DMS53 treated with DMSO at 0.1 percent for 48 hours (cell line): Measurements from ENCODE around the gene KLHL3.
"Not testable (repeated sequence)": the region's sequence is repeated elsewhere in the genome, so short reads cannot be mapped to it uniquely, and the experiment has no call there.

Source experiments
- DNase-seq: peaks from one replicate; lab custom pipeline; 2025; ENCODE audit not compliant: unreplicated experiment; lab: John Stamatoyannopoulos, UW

The KLHL3 gene

DNA sequence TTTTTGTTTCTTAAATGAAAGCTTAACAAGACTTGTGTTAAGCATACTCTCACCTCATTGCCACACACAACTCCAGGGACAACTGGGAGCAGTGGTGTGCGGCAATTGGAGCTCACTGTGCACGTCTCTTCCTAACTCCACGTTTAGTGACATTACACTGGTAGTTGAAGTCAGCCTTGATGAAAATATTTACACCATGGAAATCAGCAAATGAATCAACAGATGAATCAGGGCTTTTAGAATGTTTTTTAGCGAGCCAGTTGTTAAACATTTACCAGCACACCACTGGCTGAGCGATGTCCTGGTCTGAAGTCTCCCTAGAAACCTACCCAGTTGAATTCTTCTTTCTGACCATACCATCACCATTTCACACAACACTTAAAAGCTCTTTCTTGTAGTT, 67.3 kb downstream of the KLHL3 start:
- DNase-seq, result peak; percentile 55

DNA sequence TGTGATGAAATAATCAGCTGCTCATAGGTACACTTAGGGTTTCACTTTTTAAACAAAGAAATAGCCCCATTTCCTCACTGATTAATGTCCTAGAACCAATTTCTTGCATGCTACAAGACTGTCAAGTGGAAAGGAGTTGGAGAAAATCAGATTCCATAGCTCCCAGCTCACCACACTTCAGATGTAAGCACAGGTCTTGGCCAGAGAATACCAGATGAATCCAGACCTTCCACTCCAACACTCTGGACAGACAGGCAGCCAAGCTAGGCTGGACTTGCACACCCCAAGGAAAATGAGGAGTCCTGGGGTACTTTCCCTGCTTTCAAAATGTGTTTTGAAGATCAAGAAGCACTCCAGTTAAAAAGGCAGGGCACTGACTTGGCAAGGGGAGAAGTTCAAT, 68.5 kb downstream of the KLHL3 start:
- DNase-seq, result no peak

DNA sequence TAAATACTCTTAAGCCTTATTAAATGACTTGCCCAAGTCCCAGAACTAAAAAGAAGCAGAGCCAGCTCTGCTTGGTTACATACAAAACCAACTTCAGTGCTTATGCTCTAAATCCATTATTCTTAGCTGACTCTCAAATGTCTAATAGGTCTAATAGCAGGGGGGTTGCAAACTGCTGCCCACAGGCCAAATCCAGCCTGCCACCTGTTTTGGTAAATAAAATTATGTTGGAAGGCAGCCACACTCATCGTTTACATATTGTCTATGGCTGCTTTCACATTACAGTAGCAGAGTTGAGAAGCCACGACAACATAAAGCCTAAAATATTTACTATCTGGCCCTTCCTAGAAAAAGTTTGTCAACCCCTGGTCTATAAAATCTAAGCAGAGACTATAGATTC, 69.0 kb downstream of the KLHL3 start:
- no peak for DNase-seq

DNA sequence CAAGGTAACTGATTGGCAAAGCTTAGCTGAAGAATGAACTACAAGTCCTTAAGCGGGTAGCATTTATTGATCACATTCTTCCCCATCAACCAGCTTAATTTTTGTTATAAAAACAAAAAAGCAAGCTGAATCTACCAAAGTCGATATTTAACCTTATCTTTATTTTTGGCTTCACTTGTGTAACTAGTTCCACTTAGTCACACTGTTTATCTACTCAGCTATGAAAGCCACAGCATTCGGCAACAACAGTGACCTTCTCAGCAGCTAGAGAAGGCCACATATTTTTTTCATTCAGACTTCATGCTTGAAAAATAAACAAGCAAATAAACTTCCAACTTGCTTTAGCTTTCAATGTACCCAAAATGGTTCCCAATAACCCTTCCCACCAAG, 69.4 kb downstream of the KLHL3 start:
- DNase-seq, result no peak

DNA sequence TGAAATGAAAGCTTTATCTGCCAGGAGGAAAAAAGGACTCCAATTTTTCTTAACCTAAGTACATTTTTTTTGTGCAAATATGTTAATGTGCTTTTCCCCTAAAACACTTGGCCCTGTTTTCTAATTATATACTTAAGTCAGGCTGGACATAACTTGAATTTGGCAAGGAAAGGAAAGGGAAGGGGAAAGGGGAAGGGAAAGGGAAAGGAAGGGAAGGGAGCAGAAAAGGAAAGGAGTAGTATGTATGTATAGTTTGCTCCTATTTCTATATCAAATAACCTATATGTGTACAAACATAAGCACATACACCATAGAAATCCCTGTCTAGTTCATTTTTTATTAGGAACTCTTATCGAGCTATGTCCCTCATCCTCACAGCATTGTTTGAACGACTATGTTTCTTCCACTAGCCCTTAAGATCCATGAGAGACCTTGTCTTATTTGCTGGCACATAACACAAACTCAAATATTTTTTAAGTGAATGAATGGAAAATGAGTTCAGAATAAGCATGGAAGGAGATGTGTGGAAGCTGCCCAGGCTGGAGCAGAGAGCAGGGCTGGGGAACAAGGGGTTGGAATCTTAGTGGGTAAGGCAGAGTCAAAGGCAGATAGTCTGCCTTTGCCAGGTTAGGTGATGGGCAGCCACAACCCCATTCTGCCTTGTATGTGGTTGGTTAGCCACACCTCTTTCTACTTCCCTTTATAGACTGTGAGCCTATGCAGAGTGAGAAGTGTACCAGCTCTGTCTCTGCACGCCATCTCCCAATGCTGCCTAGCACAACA, 70.0 kb downstream of the KLHL3 start:
- DNase-seq, result no peak

DNA sequence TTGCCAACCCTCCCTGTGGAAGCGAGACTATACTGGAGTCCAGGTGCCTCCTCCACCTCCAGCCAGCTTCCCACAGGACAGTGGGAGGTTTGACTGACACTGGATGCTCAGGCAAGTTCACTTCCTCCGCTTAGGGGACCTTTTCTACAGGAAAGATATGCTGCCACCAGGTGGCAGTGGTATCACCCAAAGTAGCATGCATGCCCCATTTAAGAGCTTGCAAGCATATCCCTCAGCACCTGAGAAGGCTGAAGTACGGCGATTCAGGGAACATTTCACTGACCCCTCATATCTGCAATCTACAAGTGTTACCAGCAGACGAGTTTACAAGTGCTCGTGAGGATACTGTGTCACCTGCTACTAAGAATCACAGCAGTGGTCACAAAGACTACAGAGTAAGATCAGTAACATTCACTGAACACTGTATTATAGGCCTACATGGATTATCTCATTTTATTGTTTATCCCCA, 75.5 kb downstream of the KLHL3 start:
- peak; percentile 83 for DNase-seq

DNA sequence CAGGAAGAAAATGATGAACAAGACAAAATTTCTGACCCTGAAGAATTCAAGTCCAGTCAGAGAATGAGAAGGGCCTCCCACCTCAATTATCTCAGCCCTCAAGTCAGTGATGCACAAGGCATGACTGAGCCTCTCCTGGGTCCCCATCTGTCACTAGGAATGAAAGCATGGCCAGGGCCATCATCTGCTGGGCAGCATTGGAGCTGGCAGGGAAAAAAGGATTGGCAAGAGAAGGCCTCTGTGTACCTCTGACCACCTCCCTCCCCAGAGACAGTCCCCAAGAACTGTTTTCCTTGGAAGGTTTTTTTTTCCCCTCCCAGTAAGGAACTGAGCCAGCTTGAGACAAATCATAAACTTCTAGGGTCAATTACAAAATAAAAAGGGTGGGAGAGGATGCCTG, 76.7 kb downstream of the KLHL3 start:
- no peak for DNase-seq

DNA sequence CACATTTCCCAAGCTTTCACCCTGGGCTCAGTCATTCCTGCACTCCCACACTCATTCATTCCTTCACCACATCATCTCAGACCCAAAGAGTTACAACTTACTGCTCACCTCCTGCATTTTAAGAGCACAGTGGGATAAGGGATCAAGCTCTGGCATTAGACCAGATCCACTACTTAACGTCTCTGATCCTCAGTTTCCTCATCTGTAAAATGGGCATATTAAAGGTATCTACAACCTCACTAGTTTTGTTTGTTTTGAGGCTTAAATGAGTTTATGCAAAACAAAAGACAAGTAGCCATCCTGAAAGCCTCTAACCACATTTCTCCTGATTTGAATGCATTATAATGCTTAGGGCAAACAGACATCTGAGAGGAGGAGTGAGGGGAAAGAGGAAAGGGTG, 77.6 kb downstream of the KLHL3 start:
- no peak for DNase-seq

DNA sequence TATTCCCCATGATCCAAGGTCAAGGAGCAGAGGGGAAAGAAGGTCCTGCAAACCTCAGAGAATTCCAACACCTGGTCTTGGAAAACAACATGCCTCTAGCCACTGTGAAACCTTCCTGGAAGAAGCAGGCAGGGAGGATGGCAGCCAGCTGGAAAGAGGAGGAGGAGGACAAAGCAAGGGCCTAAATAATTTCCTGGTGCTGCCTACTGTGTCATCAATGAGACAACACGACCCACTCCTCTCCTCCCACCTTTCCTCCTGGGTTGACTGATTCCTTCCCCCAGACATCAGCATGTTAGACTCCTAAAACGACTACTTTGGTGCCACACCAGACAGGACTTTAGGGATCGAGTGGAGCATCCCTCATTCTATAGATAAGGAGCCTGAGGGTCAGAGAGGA, 78.8 kb downstream of the KLHL3 start:
- DNase-seq, result no peak

DNA sequence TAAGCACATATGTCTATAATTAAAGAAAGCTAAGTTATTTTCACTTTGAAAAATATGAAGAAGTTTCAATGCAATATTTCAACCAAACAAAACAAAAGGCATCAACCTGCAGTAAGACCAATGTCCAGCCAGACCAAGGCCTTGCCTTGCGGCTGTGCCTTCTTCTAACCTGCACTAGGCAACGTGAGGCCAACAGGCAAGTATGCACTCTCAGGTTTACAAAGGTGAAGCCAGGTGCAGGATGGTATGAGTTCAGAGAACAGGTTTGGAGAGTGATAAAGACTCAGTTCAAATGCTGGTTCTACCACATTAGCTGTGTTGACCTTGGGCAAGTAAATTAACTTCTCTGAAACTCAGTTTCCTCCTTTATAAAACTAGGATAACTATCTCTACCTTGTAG, 79.3 kb downstream of the KLHL3 start:
- DNase-seq, result no peak

DNA sequence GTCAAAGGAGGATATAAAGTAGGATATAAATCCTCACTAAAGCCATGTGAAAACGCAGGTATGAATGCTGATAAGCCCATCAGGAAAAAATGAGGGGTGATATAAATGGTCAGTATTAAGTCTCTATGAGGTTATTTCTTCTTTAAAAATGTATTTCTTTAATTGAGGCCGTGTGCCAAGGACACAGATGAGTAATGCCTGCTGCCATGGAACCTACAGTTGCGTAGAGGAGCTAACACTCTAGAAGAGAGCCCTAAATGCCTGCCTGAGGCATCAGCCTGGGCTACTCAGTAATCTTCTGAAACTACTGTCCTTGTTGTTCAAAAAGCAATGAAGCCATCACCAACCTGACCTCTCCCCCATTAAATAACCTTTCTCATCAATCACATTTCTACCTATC, 84.9 kb downstream of the KLHL3 start:
- no peak for DNase-seq

DNA sequence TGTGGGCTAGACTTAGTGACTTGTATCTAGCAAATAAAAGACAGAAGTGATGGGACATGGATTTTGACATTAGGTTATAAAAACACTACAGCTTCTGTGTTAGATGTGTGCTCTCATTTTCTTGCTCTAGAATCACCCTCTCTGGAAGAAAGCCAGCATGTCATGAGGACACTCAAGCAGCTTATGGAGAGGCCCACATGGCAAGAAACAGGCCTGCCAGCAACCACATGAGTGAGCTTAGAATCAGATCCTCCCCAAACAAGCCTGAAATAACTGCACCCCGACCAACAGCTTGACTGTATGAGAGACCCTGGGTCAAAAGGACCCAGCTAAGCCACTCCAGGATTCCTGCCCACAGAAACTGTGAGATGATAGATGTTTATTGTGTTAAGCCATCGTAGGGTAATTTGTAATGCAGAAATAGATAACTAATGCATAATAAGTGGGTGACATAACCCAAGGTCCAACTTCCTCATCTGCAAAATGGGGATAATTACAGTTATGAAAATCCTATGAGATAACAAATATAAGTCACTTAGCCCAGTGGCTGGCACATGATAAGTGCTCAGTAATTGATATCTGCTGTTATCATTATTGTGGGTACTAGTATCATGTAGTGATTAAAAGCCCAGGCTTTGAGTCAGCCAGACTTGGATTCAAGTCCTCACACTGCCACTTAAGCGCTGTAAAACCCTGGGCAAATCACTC, 86.5 kb downstream of the KLHL3 start:
- DNase-seq, result no peak

DNA sequence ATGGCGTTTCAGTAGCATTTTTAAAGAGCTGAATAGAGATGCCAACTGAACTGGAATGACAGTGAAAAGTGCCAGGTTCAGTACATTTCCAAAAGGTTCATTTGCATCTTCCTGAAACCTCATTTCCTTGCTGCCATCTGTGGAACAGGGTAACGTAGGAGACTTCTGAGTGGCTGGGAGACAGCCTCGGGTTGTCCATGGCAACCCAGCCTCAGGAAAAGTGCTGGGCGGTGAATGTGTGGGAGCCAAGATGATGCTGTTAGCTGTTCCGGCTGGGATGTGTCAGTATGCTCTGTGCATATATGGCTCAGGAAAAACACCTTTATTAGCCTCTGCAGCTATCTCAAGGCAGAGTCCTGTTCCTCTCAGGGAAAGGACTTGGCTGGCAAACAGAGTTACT, 87.5 kb downstream of the KLHL3 start:
- DNase-seq, result no peak

DNA sequence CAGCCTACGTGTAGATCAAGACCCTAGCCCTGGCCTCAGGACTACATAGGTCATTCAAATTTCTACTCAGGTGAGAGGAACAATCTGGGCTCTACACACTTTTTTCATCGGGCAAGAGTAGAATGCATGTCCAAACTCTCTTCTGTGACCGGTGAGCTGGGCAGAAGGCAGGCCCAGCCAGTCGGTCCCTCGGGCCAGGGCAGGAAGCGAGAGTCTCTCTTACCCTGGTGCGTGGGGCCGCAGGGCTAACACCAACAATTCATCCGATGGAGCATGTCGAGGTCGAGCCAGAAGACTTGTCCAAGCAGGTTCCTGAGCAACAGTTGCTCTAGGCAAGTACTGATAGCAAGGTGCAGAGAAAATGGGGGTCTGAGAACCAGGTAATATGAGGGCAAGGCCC, 88.5 kb downstream of the KLHL3 start:
- DNase-seq, result no peak

DNA sequence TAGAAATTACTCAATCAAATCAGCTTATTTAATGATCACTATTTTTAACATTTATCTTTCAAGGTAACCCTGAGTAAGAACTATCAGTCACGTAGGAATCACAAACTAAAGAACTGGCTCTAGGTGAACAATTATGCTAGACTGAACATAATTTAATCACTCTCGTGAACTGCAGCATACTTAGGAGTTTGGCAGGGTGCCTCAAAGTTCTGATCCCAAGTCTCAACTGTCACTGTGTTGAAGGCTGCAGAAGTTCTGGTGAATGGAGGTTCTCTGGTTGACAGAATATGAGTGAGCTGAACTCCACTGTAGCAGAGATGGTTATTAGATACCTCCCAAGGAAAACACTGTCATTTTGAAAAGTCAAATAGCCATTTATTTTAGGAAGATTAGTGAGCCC, 89.1 kb downstream of the KLHL3 start:
- no peak for DNase-seq

DNA sequence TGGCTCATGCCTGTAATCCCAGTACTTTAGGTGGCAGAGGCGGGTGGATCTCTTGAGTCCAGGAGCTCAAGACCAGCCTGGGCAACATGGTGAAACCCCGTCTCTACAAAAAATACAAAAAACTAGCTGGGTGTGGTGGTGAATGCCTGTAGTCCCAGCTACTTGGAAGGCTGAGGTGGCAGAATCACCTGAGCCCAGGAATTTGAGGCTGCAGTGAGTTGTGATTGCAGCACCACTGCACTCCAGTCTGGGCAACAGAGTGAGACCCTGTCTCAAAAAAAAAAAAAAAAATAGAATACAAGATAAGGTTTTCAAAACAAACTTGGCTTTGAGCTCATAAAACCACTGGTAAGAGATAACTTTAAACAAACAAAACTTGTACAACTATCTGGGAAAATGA, 92.8 kb downstream of the KLHL3 start:
- DNase-seq, result not testable (repeated sequence)

DNA sequence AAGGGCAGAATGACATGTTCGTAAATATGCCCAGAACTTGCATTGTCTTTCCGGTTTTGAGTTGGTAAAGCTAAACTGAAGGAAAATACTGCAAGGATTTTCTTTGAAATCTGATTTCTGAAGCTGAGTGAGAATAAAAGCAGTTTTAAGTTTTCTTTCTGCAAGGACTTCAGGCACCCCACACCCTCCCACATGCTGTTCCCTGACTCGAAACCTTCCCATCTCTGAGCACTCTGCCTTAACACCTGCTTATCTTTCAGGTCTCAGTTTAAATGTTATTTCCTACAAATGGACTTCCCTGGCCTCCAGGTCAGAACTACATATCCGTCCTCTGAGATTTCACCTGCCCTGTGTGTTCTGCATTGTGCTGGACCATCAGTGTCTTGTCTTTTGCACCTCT, 93.8 kb downstream of the KLHL3 start:
- DNase-seq, result no peak

DNA sequence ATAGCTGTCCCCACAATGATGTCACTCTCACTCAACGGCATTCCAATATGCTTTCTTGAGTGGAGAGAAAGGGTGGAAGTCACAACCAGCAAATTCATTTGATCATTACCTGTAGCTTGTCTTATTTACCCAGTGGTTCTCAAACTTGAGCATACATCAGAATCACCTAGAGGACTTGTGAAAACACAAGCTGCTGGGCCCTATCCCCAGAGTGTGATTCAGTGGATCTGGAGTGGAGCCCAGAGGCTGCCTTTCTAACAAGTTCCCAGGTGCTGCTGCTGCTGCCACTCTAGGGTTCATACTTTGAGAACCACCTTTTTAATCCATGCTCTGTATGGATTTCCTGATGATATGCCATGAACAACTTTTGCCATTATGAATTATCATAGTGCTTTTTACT, 94.7 kb downstream of the KLHL3 start:
- no peak for DNase-seq

DNA sequence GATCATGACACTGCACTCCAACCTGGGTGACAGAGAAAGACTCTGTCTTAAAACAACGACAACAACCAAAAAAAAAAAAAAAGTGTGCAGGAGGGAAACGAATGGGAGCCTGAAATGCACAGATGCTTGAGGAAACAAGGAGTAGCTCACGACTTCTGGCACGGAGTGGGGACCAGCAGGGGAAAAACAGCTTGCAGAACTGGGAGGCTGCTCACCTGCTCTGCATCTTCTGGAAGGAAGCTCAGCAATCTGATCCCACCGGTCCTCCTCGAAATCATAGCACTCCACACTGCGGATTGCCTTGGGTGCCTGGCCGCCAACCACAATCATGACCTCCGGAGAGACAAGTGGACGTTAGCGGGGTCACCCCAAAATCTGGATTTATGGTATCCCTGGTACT, 96.2 kb downstream of the KLHL3 start:
- DNase-seq, result no peak

DNA sequence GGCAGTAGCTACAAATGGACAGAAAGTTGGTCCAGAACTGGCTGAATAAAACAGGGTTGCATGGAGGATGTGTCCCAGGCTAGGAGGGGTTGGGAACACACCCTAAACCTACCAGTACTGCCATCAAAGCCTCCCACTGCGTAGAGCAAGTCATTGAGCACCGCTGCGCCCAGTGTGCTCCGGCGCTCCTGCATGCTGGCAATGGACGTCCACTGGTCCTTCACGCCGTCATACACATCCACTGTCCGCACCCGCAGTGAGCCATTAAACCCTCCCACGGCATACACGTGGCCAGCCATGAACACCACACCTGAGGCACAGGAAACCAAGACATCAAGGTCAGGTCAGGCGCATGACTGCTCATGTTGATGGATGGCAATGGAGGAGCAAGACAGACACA, 97.0 kb downstream of the KLHL3 start:
- DNase-seq, result no peak

DNA sequence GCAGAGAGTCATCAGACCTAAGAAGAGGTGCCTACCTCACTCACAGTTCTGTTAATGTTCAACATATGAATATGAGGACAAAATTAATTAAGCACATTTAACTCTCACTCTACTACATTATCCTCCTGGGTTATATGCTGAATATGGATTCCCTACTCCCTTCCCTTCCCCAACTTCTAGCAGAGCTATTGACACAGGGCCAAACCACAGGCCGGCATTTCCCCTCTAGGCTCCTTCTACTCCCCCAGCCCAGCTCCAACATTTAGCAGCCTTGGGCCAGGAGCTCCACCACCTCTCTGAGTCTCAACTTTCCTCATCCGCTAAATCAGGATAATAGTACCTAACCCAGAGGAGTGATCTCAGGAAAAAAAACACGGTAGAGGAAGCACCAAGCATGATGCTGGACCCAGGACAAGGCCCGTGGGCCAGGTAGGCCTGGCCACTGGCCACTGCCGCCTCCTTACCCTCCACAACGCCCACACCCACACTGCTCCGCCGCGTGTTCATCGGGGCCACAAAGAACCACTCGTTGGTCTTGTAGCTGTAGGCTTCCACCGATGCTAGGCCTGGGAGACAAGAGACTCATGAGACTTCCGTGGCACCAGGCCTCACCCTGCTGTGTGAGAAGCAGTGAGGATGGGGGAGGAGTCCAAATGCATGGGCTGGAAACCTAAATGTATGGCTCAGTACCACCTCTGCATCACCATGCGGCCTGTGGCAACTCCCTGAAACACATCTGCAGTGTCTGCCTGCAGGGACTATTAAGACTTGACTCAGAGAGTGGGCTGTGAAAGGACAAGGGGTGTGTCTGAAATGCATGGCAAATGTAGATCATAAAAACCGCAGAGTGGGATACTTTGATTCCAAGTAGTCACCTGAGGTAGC, 98.8 kb downstream of the KLHL3 start:
- DNase-seq, result no peak

DNA sequence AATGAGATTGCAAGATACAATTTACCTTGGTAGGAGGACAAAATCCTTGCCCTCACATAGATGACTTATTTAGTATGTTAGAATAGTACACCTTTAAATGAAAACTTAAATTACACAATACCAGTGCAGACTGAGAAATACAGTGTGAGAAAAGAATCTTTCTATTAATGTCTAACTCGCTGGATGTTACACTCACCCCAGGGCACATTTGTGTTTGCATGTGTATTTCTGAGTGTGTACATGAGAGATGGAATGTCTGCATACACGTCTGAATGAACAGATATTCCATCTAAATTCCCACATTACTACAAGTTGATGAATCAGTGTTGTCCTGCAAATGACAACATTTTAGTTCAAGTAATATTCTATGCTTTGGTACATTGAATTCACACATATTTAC, 99.8 kb downstream of the KLHL3 start:
- DNase-seq, result no peak
